AG09309 (cell line): Measurements from ENCODE around the gene EPHX1.
A peak's percentile ranks its signal among the peaks of the same experiment; 100 is the strongest.

Experiments used
- DNase-seq: peaks from one replicate; pipeline ENCODE4 v3.0.0-alpha.2; 2010; ENCODE audit warnings: low read depth
- H3K4me3 ChIP-seq: 2 replicates; pipeline ENCODE4 v1.5.1; 2011; ENCODE audit warnings: mild to moderate bottlenecking, low read depth, low read length, moderate library complexity; ENCODE audit not compliant: control insufficient read depth
- CTCF ChIP-seq: IDR thresholded peaks from 2 replicates; pipeline ENCODE4 v1.5.1; 2011; ENCODE audit warnings: mild to moderate bottlenecking, low read depth, low read length, inconsistent platforms; ENCODE audit not compliant: insufficient read depth, control insufficient read depth; ENCODE audit errors: missing control alignments

EPHX1 gene

DNA sequence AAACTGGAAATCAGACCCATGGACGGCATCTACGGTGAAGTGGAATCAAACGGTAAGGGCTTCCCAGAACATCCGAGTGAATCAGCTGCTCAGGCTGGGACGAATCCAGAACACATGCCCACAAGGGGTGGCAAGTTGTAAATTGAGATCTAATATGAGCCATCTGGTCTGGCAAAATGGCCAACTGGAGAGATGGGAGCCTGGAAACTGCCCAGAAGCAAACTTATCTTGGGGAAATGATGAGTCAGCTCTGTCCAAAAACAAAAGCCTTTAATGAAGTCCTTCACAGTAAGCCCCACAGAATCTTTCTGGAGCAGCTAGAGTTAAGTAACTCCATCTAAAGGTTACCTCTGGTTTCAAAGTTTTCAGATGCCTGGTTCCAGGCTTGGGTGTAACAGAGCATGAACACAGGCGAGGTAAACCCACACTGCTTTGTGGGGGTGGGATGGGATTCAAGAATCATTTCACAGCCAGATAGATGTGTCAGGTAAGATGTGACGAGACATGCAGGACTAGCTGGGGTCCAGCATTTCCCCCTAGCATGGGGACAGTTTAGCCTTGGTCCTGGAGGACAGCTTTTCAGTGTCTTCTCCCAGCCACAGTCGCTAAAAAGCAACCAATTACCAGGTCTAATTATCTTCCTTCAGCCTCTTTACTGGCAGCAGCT is 42.8 kb upstream of the EPHX1 start:
- no peak for TF ChIP-seq CTCF
- peak; percentile 95 for DNase-seq
- H3K4me3 ChIP-seq = no peak overlapping the region

GRCh38 chr1:225767634-225768540 is 42.0 kb upstream of the EPHX1 start:
- no peak for DNase-seq
- H3K4me3 ChIP-seq = no peak overlapping the region
- no peak for TF ChIP-seq CTCF

DNA sequence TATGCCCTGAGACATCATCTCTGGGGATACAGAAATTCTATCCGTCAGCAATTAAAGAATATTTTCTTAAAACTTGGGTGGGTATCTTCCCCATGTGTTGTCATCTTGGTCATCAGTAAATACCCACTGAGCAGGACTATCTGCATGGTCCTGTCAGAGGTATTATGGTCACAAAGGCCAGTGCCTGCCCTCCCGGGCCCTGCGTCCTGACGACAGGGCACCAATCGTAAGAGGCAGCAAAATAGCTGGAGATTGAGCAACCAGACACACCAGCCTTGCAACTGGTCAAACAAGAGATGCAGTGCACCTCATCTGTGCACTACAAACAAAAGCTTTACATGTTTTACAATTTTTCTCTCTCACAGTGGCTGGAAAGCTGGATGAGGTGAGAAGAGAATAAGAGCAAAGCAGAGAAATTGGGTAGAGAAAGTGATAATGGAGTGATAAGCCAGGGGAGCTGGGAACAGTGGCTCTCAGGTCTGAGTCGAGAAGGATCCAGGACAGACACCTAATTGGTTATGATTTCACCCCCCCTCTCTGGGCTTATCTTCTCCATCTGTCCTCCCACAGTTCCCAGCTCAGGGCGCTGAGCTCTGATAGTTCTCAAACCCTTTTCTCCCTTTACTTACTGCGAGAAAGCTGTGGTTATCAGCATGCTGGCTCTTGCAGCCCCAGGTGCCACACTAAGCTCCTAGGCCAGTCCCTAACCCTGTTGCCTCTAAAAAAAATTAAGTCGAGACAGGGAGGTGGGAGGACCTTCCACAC is 41.1 kb upstream of the EPHX1 start:
- no peak for DNase-seq
- H3K4me3 ChIP-seq = no peak overlapping the region
- TF ChIP-seq CTCF = no peak

DNA sequence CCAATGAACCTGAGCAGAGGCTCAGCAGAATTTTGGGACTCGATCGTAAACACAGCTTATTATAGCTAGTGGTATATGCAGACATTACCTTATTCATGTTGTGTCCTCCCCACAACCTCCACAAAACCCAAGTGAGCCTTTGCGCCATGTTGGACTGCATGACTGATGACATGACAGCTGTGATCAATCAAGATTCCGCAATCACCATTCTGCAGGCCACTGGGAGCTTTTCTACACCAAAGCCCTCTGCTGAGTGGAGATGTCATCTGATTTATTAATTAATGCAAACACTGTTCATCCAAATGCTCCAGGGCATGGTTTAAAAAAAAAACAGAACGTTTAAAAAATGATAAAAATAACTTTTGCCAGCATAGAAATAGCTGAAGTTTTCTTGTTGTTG is 40.2 kb upstream of the EPHX1 start:
- no peak for TF ChIP-seq CTCF
- no peak for DNase-seq
- H3K4me3 ChIP-seq = no peak overlapping the region

DNA sequence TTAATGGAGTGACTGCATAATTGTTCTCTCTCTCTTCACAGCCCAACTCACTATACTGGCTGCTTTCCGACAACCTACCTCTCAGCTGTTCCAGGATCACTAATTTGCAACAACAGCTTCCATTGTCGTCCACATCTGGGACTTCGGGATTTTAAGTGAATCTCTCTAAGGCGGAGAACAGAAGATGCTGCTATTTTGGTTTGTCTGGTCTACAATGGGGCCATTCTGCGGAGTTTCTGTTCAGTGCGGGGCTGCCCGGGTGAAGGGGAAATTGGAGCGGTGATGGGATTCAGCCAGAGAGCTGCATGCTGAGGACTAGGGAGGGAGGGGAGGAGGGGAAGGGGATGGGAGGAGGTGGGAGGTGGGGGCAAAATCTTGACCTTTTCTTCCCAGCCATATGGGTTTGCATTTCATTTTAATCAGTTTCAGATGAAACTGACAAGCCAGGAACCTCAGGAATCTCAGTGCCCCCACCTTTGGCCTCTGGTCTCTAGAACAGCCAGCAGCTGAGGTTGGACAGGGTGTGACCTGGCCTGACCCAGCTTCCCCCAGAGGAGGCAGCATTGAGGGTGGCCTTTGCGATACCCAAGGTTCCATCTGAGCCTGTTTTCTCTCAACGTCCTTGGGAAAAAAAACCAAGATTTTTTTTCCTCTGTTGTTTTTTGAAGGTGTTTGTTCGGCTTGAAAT is 39.2 kb upstream of the EPHX1 start:
- no peak overlapping the region for H3K4me3 ChIP-seq
- no peak for DNase-seq

More for the DNA sequence above, 39.2 kb upstream of the EPHX1 start:
- no peak for TF ChIP-seq CTCF
